DMS153 (cell line): ENCODE data around the gene AZIN2.
"Not testable (repeated sequence)": the region's sequence is repeated elsewhere in the genome, so short reads cannot be mapped to it uniquely, and the experiment has no call there.

ENCODE experiments used
- DNase-seq: peaks from one replicate; lab custom pipeline; 2025; lab: John Stamatoyannopoulos, UW

AZIN2 gene

DNA sequence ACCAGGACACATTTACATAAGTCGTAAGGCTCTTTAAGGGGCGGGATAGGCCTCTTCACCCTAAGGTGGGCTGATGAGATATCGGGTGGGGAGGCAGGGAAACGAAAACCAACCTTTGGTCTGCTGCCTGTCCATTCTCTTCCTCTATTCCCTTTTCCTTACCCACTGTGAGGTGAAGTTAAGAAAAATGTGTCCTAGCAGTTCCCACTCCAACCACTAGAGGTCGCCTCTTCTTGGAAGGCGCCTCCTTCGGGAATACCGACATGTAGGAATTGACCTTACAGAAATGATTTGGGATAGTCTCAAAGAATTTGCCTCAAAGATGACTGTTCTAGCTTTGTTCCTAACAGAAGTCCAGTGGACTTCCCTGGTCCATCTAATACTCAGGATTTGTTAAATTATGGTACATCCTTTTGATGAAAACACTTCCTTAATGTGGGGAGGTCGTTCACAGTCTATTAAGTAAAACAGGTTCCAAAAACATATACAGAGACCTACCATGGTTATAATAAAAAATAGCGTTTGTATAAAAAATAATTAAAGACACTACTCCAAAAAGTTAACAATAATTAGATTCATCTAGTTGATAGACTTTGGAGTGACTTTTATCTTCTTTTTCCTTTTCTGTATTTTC, 14.1 kb downstream of the AZIN2 start:
- peak; percentile 54 for DNase-seq

DNA sequence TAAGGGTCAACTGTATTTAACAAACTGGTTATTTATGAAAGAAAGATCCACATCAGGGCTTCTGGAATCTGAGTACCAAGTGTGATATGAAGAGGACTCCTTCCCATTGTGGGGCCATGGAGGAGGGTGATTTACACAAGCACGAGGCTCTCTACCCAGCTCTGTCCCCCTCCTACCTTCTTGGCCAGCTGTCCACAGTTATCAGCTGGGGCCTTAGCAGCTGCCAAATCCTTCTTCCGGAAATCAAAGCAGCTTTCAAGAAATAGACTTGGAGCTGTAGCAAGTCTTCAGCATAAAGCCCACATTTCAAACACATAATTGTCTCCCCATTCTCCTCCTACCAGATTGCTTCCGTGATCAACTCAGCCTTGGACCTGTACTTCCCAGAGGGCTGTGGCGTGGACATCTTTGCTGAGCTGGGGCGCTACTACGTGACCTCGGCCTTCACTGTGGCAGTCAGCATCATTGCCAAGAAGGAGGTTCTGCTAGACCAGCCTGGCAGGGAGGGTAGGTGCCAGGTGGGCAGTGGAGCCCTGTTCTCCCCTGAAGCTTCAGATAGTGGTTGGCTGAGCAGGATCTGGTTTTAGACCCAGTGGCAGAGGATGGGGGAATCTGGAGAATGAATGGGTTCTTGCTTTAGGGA, 15.5 kb downstream of the AZIN2 start:
- DNase-seq, result no peak

GRCh38 chr1:33097137-33097611, 16.2 kb downstream of the AZIN2 start:
- no peak for DNase-seq

- DNase-seq, result no peak
These were observed 16.8 kb downstream of the AZIN2 start for GRCh38 chr1:33097762-33098161.

DNA sequence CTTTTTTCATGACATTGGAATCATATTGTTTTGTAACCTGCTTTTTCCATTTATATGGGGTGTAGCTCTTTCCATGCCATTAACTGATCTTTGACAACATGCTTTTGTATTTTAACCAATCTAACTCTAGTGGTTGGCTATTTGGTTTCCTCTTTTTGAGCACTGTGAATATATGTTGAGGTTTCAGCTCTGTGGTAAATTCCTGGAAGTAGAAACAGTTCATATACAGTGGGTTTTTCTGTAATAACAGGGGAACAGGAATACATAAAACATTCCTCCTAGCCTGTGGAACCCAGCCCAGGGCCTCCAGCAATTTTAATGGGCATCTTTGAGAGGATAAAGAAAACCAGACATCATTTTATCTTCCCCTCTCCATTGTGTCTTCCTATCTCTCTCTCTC, 17.4 kb downstream of the AZIN2 start:
- DNase-seq, result no peak

DNA sequence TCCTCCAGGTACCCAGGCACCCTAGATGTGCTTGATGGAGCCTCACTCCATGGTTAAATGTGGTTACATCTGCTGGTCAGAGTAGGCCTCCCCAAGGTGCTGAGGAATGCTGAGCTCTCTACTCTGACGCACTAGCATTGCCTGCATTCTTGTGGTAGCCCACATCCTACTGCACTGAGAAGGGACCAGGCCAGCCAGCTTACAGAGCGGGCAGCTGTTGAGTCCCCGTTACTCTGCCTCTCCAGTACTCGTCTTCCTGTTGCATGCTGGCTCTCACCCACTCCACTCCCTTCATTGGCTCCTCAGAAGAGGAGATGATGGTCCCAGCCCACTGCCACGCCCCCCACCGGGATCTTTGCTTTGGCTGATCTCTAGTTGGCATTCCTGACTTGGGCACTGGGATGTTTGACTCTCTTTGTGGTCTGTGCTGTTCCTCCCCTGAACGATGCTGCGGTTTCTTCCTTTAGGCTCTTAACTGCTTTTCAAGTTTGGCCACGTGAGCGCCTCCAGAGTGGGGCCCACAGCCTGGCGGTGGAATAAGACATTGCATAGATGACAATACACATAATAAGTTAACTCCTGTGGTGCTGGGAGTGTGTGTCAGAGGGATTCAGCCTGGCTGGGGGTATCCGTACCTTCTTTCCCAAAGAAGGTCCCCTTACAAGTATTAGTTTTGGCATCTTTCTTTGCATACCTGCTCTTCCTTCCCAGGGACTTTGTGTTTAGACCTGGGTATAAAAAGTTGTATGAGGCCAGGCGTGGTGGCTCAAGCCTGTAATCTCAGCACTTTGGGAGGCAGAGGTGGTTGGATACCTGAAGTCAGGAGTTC, 18.6 kb downstream of the AZIN2 start:
- DNase-seq, result no peak

DNA sequence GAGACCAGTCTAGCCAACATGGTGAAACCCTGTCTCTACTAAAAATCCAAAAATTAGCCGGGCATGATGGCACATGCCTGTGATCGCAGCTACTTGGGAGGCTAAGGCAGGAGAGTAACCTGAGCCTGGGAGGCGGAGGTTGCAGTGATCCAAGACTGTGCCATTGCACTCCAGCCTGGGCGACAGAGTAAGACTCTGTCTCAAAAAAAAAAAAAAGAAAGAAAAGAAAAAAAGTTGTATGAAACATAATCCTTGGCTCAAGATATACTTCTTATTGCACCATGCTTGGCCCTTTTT, 19.1 kb downstream of the AZIN2 start:
- not testable (repeated sequence) for DNase-seq

GRCh38 chr1:33110477-33110876, 29.5 kb downstream of the AZIN2 start:
- DNase-seq, result no peak

- no peak for DNase-seq
These were observed 31.0 kb downstream of the AZIN2 start for GRCh38 chr1:33111965-33112364.

DNA sequence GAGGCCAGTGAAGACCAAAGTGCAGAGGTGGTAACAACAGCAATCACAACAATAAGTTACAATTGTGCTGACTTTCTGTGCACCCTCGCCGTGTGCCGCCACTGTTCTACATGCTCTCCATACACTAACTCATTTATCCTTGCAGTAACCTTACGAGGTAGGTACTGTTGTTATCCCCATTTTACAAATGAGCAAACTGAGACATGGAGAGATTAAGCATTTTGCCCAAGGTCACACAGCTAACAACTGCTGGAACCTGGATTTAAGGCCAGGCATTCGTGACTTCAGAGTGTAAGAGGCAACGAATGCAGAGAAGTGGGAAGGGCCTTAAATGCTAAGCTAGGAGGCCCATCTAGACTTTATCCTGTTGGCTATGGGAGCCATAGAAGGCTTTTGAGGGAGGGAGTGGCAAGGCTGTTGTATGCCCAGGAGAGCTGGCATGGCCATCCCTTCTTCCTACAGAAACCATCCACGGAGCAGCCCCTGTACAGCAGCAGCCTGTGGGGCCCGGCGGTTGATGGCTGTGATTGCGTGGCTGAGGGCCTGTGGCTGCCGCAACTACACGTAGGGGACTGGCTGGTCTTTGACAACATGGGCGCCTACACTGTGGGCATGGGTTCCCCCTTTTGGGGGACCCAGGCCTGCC, 36.6 kb downstream of the AZIN2 start:
- DNase-seq, result no peak

DNA sequence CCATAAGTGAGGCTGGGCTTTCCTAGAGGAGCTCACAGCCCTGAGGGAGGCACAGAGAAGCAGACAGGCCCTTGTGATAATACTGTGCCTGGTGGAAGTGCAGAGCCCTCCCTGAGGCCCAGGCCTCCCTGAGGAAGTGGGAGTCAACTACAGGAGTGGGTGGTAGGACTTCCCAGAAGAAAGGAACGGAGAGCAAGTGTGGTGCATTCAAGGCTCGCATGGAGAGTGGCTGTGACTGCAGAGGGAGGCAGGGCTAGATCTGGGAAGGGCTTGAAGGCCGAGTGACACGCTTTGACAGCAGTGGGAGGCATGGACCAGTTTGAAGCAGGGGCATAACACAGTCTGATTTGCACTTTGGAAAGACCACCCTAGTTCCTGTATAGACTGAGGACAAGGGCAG, 37.3 kb downstream of the AZIN2 start:
- no peak for DNase-seq

- no peak for DNase-seq
These were observed 38.1 kb downstream of the AZIN2 start for GRCh38 chr1:33119050-33119449.

- DNase-seq, result no peak
These were observed 38.7 kb downstream of the AZIN2 start for GRCh38 chr1:33119532-33120217.

DNA sequence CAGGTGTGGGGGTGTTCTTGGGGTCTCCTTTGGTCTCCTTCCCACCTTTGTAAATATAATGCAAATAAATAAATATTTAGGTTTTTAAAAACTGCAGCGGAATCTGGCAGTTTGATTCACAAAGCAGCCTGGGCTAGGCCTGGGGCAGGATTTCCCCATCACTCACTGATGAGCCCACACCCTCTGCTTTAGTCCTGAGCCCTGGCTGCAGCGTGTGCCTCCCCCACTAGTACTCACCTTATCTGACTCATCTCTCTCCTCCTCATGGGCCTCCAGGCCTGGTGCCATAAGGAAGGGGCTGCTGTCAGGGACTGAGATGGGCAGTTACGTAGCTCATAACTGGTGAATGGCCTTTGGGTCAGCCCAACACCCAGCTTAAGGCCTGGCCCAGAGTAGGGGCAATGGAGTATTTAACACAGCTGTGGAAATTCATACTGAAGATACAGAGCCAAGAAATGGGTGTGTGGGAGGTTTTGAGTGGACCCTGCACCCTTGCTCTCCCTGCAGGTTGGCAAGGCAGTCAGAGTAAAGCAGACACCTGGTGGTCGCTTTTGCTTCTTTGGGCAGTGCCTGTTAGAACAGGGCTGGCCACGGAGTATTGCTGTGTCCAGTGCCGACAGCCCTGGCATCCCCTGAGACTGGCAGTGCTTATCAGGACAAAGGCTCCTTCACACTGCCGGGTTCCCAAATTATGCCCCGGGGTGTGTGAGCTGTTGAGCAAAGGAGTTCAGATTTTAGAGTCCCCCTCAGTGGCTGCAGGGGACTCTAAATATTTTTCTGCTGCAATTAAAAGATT, 39.7 kb downstream of the AZIN2 start:
- DNase-seq, result no peak

DNA sequence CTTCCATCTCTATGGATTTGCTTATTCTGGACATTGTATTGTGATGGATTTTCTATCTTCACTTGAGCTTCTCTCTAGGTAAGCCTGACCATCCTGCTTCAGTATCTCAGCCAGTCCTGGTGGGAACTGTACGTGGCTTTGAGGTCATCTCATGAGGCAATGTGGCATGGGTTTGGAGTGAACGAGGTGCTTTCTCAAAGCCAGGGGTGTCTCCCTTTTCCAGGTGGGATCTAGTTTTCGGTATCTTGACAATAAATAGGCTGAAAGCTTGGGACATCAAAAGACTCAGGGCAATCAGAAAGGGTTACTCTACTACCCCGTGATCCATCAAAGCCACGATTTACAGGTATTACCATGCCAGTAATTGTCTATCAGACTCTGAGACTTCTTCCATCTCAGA, 40.8 kb downstream of the AZIN2 start:
- no peak for DNase-seq

DNA sequence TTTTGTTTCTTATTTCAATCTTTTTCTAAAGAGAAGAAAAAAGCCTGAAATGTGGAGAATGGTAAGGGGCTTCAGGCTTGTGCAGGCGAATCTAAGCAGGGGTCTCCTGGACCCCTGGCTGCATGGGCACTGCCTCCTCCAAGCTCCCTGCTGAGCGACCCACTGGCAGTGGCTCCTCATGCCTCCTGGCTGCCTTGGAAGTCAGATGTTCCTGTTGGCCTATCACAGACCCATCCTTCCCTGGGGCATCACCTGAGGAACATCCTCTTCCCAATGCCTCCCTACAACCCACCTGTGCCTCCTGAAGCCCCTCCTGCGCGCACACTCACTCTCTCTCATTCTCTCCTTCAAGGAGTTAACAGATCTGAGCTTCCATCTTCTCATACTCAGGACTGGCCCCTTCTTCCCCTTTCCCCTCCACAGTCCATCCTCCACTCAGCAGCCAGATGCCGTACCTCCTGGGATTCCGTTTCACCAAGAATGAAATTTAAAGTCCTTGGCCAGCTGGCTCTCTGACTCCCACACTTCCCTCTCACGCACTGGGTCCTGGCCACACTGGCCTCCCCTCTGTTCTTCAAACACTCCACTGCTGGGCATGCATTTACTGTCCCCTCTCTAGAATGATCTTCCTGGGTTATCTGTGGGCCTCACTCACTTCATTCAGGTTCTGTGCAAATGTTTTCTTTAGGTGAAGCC, 41.7 kb downstream of the AZIN2 start:
- no peak for DNase-seq

DNA sequence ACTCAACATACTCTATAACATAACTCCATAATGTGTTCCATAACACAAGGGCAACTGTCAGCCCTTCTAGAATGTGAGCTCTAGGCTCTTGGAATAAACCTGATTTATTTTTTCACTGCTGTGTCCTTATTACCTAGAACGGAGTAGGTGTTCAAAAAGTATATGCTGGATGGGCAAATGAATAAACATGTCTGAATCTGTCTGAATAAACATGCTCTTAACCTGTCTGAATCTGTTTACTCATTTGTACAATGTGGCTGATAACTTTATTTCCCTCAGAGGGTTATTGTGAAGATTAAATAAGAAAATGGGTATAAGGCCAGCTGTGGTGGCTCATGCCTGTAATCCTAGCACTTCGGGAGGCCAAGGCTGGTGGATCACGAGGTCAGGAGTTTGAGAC, 42.3 kb downstream of the AZIN2 start:
- no peak for DNase-seq

DNA sequence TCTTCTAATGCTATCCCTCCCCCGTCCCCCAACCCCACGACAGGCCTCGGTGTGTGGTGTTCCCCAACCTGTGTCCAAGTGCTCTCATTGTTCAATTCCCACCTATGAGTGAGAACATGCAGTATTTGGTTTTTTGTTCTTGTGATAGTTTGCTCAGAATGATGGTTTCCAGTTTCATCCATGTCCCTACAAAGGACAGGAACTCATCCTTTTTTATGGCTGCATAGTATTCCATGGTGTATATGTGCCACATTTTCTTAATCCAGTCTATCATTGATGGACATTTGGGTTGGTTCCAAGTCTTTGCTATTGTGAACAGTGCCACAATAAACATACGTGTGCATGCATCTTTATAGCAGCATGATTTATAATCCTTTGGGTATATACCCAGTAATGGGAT, 43.7 kb downstream of the AZIN2 start:
- DNase-seq, result not testable (repeated sequence)

- DNase-seq, result no peak
These were observed 45.6 kb downstream of the AZIN2 start for GRCh38 chr1:33126411-33127000.
